Esophagus muscularis mucosa (tissue), 4 donors: ENCODE results near the gene BAG3. TPM values are rescaled to one million over a fixed set of nuclear protein-coding genes. Genes with fewer than 3 reads are reported as not detected.

Experiments
- DNase-seq: peaks from one replicate; pipeline ENCODE4 v3.0.0-alpha.2; 2017; ENCODE audit errors: extremely low spot score
- H3K27ac ChIP-seq, 4 donors: fragments of 200-600 bp; sonication (generic); replicated peaks in 1 of 4; 1 replicate in 3 of 4; 2 replicates in 1 of 4; pipeline ENCODE4 v1.5.1; 2016 to 2019; ENCODE audit warnings: mild to moderate bottlenecking in 1 of 4
- H3K27me3 ChIP-seq, 4 donors: fragments of 200-600 bp; sonication (generic); one replicate each; pipeline versions ENCODE4 v1.5.1 to v1.6.0; 2016 to 2019
- H3K36me3 ChIP-seq, 4 donors: fragments of 200-600 bp; sonication (generic); one replicate each; pipeline ENCODE4 v1.5.1; 2016 to 2019
- H3K4me1 ChIP-seq, 4 donors: fragments of 200-600 bp; sonication (generic); one replicate each; pipeline ENCODE4 v1.5.1; 2016 to 2019
- H3K4me3 ChIP-seq, 4 donors: fragments of 200-600 bp; sonication (generic); 1 replicate in 2 of 4; 2 replicates in 2 of 4; pipeline ENCODE4 v1.5.1; 2016 to 2019; ENCODE audit warnings: mild to moderate bottlenecking in 4 of 4, moderate library complexity in 1 of 4
- H3K9me3 ChIP-seq, 4 donors: fragments of 200-600 bp; sonication (generic); 1 replicate in 3 of 4; 2 replicates in 1 of 4; pipeline ENCODE4 v1.5.1; 2016 to 2019
- CTCF ChIP-seq, 3 experiments: fragments of 200-600 bp in 2 of 3; fragments of 450-650 bp in 1 of 3; sonication (generic) in 2 of 3; IDR thresholded peaks; one replicate each; pipeline ENCODE4 v1.5.1; 2017 to 2019; ENCODE audit warnings: antibody characterized with exemption in 3 of 3, mild to moderate bottlenecking in 2 of 3, moderate library complexity in 1 of 3
- EP300 ChIP-seq: sonication (generic); formaldehyde crosslinking; IDR thresholded peaks from one replicate; pipeline ENCODE4 v1.6.1; 2017; ENCODE audit warnings: antibody characterized with exemption
- POLR2A ChIP-seq: fragments of 450-650 bp; IDR thresholded peaks from one replicate; pipeline ENCODE4 v1.6.1; 2017; ENCODE audit warnings: antibody characterized with exemption, moderate library complexity, mild to moderate bottlenecking, low read depth
- POLR2AphosphoS5 ChIP-seq, 2 donors: sonication (generic); formaldehyde crosslinking; IDR thresholded peaks; one replicate each; pipeline ENCODE4 v1.6.1; 2017; ENCODE audit warnings: antibody characterized with exemption in 2 of 2
- WGBS: methylation state at CpG from one replicate; pipeline ENCODE4 v1.1.5; 2018; 5-methylcytosine and 5-hydroxymethylcytosine counted together
- intact Hi-C: fragments of 100-400 bp; cut with DNase I; formaldehyde crosslinking; loops from one replicate; pipeline ENCODE4 v1.15.1; 2023
- total RNA-seq, 4 donors: library from RNA; depleted of rRNA; stranded (reverse); fragments of >200 nt; gene quantifications; one replicate each; pipeline versions ENCODE4 v1.1.0 to v1.2.1, GENCODE V29; 2016

BAG3 gene
- total RNA-seq, 4 donors from 2014 or later, result 44.0 to 81.7 (median 73.9) TPM

- DNase-seq, result no peak
- Histone ChIP-seq H3K27me3 (no peaks in the 10 kb centered on the region), H3K27ac (no peak overlapping the region), H3K4me1 (peaks cover 6 to 9% (median 7%) of the 10 kb centered on the region in 4 donors), H3K36me3 (no peaks in the 10 kb centered on the region), H3K4me3 (no peak overlapping the region), H3K9me3 (no peaks in the 10 kb centered on the region)
- intact Hi-C loops, result loop anchor here (5.0 to 10.0 kb wide), 3 partner anchors 43 to 245 kb away; partner anchors contain the start of gene BAG3
- WGBS, result 94% methylated on average over 4 of the region's 4 CpGs
- no peak for TF ChIP-seq POLR2A
- TF ChIP-seq CTCF (IDR thresholded peaks at IDR 0.05), result no peak
- no peak for TF ChIP-seq EP300
- no peak for TF ChIP-seq POLR2AphosphoS5 (IDR thresholded peaks at IDR 0.05)
Measured at GRCh38 chr10:119609516-119609915, 41.7 kb upstream of the BAG3 start.

GRCh38 chr10:119611433-119611832, 39.7 kb upstream of the BAG3 start:
- WGBS, result 69% methylated on average over 4 of the region's 4 CpGs
- intact Hi-C loops, result no loop called here
- H3K4me3 ChIP-seq, result no peak overlapping the region

GRCh38 chr10:119613741-119614140, 37.4 kb upstream of the BAG3 start:
- 88% methylated on average over 6 of the region's 6 CpGs for WGBS
- H3K36me3 ChIP-seq, result no peaks in the 10 kb centered on the region
- H3K9me3 ChIP-seq, result no peaks in the 10 kb centered on the region
- H3K4me3 ChIP-seq, result no peak overlapping the region
- intact Hi-C loops, result no loop called here
- no peak for DNase-seq
- H3K4me1 ChIP-seq, result peaks cover 5 to 8% (median 8%) of the 10 kb centered on the region in 4 donors
- H3K27ac ChIP-seq, result no peak overlapping the region
- TF ChIP-seq POLR2A, result no peak
- no peak for TF ChIP-seq POLR2AphosphoS5 (IDR thresholded peaks at IDR 0.05)
- no peak for TF ChIP-seq CTCF (IDR thresholded peaks at IDR 0.05)
- TF ChIP-seq EP300, result no peak
- H3K27me3 ChIP-seq, result no peaks in the 10 kb centered on the region

More at GRCh38 chr10:119611433-119611832, 39.7 kb upstream of the BAG3 start:
- TF ChIP-seq EP300, result no peak
- TF ChIP-seq POLR2A, result no peak
- TF ChIP-seq POLR2AphosphoS5 (IDR thresholded peaks at IDR 0.05), result no peak
- TF ChIP-seq CTCF (IDR thresholded peaks at IDR 0.05), result no peak
- Histone ChIP-seq H3K9me3 (no peaks in the 10 kb centered on the region), H3K27me3 (no peaks in the 10 kb centered on the region), H3K36me3 (no peaks in the 10 kb centered on the region), H3K4me1 (peaks cover 6 to 9% (median 7%) of the 10 kb centered on the region in 4 donors), H3K27ac (no peak overlapping the region)
- no peak for DNase-seq

GRCh38 chr10:119614686-119615085, 36.5 kb upstream of the BAG3 start:
- no peak overlapping the region for H3K4me3 ChIP-seq
- WGBS, result 82% methylated on average over 5 of the region's 5 CpGs
- intact Hi-C loops, result no loop called here
- no peaks in the 10 kb centered on the region for H3K9me3 ChIP-seq
- no peak for TF ChIP-seq POLR2AphosphoS5 (IDR thresholded peaks at IDR 0.05)
- no peak for TF ChIP-seq POLR2A
- H3K27ac ChIP-seq, result no peak overlapping the region
- H3K4me1 ChIP-seq, result peaks cover 12 to 17% (median 16%) of the 10 kb centered on the region in 4 donors
- H3K36me3 ChIP-seq, result no peaks in the 10 kb centered on the region
- no peak for DNase-seq
- H3K27me3 ChIP-seq, result no peaks in the 10 kb centered on the region

- Histone ChIP-seq H3K4me1 (peaks cover 12 to 23% (median 19%) of the 10 kb centered on the region in 4 donors), H3K9me3 (no peaks in the 10 kb centered on the region), H3K4me3 (no peak overlapping the region), H3K36me3 (no peaks in the 10 kb centered on the region), H3K27me3 (no peaks in the 10 kb centered on the region), H3K27ac (no peak overlapping the region)
- intact Hi-C loops, result no loop called here
- WGBS, result 86% methylated on average over 8 of the region's 13 CpGs
- DNase-seq, result no peak
- no peak for TF ChIP-seq EP300
- no peak for TF ChIP-seq CTCF (IDR thresholded peaks at IDR 0.05)
- TF ChIP-seq POLR2A, result no peak
Measured at GRCh38 chr10:119616882-119617570, 34.2 kb upstream of the BAG3 start.
